Measurements from ENCODE around the gene MYL12B. TPM values are rescaled to one million over a fixed set of nuclear protein-coding genes. Genes with fewer than 3 reads are reported as not detected.

The MYL12B gene
- total RNA-seq, 1 donor from 2014 or later = 433 TPM

DNA sequence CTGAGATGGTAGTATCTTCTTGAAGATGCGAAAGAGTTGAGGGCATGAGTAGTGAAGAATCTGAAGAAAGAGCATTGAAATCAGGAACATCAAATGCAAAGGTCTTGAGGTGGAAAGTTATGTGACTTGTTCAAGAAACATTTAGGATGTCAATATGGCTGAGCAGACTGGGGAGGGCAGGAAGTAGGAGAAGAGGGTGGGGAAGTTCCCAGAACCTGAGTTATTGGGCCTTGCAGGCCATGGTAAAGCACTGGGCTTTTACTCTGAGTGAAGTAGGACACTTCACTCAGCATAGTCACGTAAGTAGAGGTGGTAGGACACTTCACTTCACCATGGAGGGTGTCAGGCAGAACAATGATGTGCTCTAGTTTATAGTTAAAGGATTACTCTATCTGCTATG lies 26.1 kb upstream of the MYL12B start:
- H3K27ac Mint-ChIP-seq (ENCODE audit: unreplicated experiment) = no peak overlapping the region
- DNase-seq (ENCODE audit: low read depth) = no peak

DNA sequence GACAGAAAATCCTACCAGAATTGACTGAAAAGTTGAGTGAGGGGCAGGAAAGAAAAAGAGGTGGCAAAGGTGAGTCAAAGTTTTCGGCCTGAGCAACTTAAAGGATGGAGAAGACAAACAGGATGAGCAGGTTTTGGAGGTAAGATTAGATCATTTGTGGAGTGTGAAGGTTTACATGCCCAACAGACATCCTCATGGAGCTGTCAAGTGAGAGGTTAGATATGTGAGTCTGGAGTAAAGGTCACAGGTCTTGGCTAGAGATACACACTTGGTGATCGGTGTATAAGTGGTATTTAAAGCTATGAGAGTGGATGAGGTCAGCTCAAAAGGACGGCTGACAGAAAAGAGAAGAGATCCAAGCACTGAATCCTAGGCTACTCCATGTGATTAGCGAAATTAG lies 25.5 kb upstream of the MYL12B start:
- no peaks in the 10 kb centered on the region for H4K20me1 ChIP-seq (ENCODE audit: insufficient read depth, low read length)
- H3K4me1 Mint-ChIP-seq (ENCODE audit: low read depth, unreplicated experiment) = no peaks in the 10 kb centered on the region
- no peaks in the 10 kb centered on the region for H3K9me3 ChIP-seq (ENCODE audit: insufficient read depth, low read depth, low read length)
- H3K9me3 Mint-ChIP-seq (ENCODE audit: unreplicated experiment) = peaks cover 8% of the 10 kb centered on the region
- H3K27ac Mint-ChIP-seq (ENCODE audit: unreplicated experiment) = no peak overlapping the region
- H3K9ac ChIP-seq (ENCODE audit: low read length) = no peak overlapping the region
- no peak overlapping the region for H2AFZ ChIP-seq (ENCODE audit: low read depth, low read length)
- no peaks in the 10 kb centered on the region for H3K4me1 ChIP-seq (ENCODE audit: insufficient read depth, low read length)
- H3K27ac ChIP-seq (ENCODE audit: low read depth, low read length) = no peak overlapping the region
- no peak for TF ChIP-seq EZH2 (IDR thresholded peaks at IDR 0.05; ENCODE audit: insufficient read depth, low read length)
- TF ChIP-seq, protein P1, sequence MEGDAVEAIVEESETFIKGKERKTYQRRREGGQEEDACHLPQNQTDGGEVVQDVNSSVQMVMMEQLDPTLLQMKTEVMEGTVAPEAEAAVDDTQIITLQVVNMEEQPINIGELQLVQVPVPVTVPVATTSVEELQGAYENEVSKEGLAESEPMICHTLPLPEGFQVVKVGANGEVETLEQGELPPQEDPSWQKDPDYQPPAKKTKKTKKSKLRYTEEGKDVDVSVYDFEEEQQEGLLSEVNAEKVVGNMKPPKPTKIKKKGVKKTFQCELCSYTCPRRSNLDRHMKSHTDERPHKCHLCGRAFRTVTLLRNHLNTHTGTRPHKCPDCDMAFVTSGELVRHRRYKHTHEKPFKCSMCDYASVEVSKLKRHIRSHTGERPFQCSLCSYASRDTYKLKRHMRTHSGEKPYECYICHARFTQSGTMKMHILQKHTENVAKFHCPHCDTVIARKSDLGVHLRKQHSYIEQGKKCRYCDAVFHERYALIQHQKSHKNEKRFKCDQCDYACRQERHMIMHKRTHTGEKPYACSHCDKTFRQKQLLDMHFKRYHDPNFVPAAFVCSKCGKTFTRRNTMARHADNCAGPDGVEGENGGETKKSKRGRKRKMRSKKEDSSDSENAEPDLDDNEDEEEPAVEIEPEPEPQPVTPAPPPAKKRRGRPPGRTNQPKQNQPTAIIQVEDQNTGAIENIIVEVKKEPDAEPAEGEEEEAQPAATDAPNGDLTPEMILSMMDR (IDR thresholded peaks at IDR 0.05; ENCODE audit: insufficient read depth, low read depth, low read length) = no peak
- DNase-seq (ENCODE audit: low read depth) (no peak), FAIRE-seq (no peak)
- peaks cover 3% of the 10 kb centered on the region for H3K36me3 Mint-ChIP-seq (ENCODE audit: low read depth, unreplicated experiment)
- H3K79me2 ChIP-seq (ENCODE audit: insufficient read depth, low read length) = no peaks in the 10 kb centered on the region
- no peak overlapping the region for H3K4me2 ChIP-seq (ENCODE audit: low read length)
- no peak overlapping the region for H3K4me3 ChIP-seq (ENCODE audit: insufficient read depth, low read depth, low read length)
- H3K36me3 ChIP-seq (ENCODE audit: insufficient read depth, low read length) = no peaks in the 10 kb centered on the region
- H3K4me3 Mint-ChIP-seq (ENCODE audit: unreplicated experiment) = no peak overlapping the region
- no peaks in the 10 kb centered on the region for H3K27me3 Mint-ChIP-seq (ENCODE audit: low read depth, unreplicated experiment)
- H3K27me3 ChIP-seq (ENCODE audit: insufficient read depth, low read length) = no peaks in the 10 kb centered on the region

More for the DNA sequence above, 26.1 kb upstream of the MYL12B start:
- Histone ChIP-seq H3K4me1 (ENCODE audit: insufficient read depth, low read length) (no peaks in the 10 kb centered on the region), H3K27ac (ENCODE audit: low read depth, low read length) (no peak overlapping the region), H3K4me3 (ENCODE audit: insufficient read depth, low read depth, low read length) (no peak overlapping the region), H3K9ac (ENCODE audit: low read length) (no peak overlapping the region), H3K27me3 (ENCODE audit: insufficient read depth, low read length) (no peaks in the 10 kb centered on the region), H4K20me1 (ENCODE audit: insufficient read depth, low read length) (no peaks in the 10 kb centered on the region), H2AFZ (ENCODE audit: low read depth, low read length) (no peak overlapping the region), H3K79me2 (ENCODE audit: insufficient read depth, low read length) (no peaks in the 10 kb centered on the region), H3K36me3 (ENCODE audit: insufficient read depth, low read length) (no peaks in the 10 kb centered on the region), H3K9me3 (ENCODE audit: insufficient read depth, low read depth, low read length) (no peaks in the 10 kb centered on the region), H3K4me2 (ENCODE audit: low read length) (no peak overlapping the region)
- TF ChIP-seq, protein P1 (IDR thresholded peaks at IDR 0.05; ENCODE audit: insufficient read depth, low read depth, low read length) = no peak
- no peak for TF ChIP-seq EZH2 (IDR thresholded peaks at IDR 0.05; ENCODE audit: insufficient read depth, low read length)
- Mint-ChIP-seq H3K9me3 (ENCODE audit: unreplicated experiment) (peaks cover 5% of the 10 kb centered on the region), H3K27me3 (ENCODE audit: low read depth, unreplicated experiment) (no peaks in the 10 kb centered on the region), H3K4me3 (ENCODE audit: unreplicated experiment) (no peak overlapping the region), H3K4me1 (ENCODE audit: low read depth, unreplicated experiment) (no peaks in the 10 kb centered on the region), H3K36me3 (ENCODE audit: low read depth, unreplicated experiment) (peaks cover 3% of the 10 kb centered on the region)
- no peak for FAIRE-seq

DNA sequence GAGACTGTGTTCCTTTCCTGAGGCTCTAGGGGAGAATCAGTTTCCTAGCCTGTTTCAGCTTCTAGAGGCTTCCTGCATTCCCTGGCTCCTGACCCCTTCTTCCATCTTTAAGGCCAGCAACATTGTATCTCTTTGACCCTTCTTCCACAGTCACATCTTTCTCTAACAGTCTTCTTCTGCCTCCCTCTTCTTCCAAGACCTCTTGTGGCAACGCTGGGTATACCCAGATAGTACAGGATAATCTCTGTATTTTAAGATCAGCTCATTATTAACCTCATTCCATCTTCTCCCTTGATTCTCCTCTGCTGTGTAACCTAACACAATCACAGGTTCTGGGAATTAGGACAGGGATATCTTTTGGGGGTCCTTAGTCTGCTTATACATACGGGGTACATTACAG lies 23.2 kb upstream of the MYL12B start:
- Mint-ChIP-seq H3K4me3 (ENCODE audit: unreplicated experiment) (no peak overlapping the region), H3K27me3 (ENCODE audit: low read depth, unreplicated experiment) (no peaks in the 10 kb centered on the region), H3K36me3 (ENCODE audit: low read depth, unreplicated experiment) (peaks cover 6% of the 10 kb centered on the region), H3K27ac (ENCODE audit: unreplicated experiment) (no peak overlapping the region), H3K4me1 (ENCODE audit: low read depth, unreplicated experiment) (no peaks in the 10 kb centered on the region), H3K9me3 (ENCODE audit: unreplicated experiment) (peaks cover 8% of the 10 kb centered on the region)
- no peak overlapping the region for H3K27ac ChIP-seq (ENCODE audit: low read depth, low read length)
- H3K9ac ChIP-seq (ENCODE audit: low read length) = no peak overlapping the region
- no peaks in the 10 kb centered on the region for H3K27me3 ChIP-seq (ENCODE audit: insufficient read depth, low read length)
- no peaks in the 10 kb centered on the region for H3K79me2 ChIP-seq (ENCODE audit: insufficient read depth, low read length)
- H3K4me1 ChIP-seq (ENCODE audit: insufficient read depth, low read length) = no peaks in the 10 kb centered on the region
- H3K36me3 ChIP-seq (ENCODE audit: insufficient read depth, low read length) = no peaks in the 10 kb centered on the region
- H3K9me3 ChIP-seq (ENCODE audit: insufficient read depth, low read depth, low read length) = no peaks in the 10 kb centered on the region
- no peaks in the 10 kb centered on the region for H4K20me1 ChIP-seq (ENCODE audit: insufficient read depth, low read length)
- H3K4me3 ChIP-seq (ENCODE audit: insufficient read depth, low read depth, low read length) = no peak overlapping the region
- DNase-seq (ENCODE audit: low read depth) (no peak), FAIRE-seq (no peak)
- H3K4me2 ChIP-seq (ENCODE audit: low read length) = no peak overlapping the region
- TF ChIP-seq, protein P1 (IDR thresholded peaks at IDR 0.05; ENCODE audit: insufficient read depth, low read depth, low read length) = no peak
- no peak for TF ChIP-seq EZH2 (IDR thresholded peaks at IDR 0.05; ENCODE audit: insufficient read depth, low read length)
- H2AFZ ChIP-seq (ENCODE audit: low read depth, low read length) = no peak overlapping the region

Measured in astrocyte (in vitro differentiated cells and primary cell).